Measurements from ENCODE around the gene SLC35F3. TPM values are rescaled to one million over a fixed set of nuclear protein-coding genes. Genes with fewer than 3 reads are reported as not detected.
A peak's percentile ranks its signal among the peaks of the same experiment; 100 is the strongest.

Gene SLC35F3
- total RNA-seq, 1 experiment from 2014 or later, result 0.66 TPM

GRCh38 chr1:234214911-234215892 is 310.7 kb downstream of the SLC35F3 start:
- TF ChIP-seq, protein P1, sequence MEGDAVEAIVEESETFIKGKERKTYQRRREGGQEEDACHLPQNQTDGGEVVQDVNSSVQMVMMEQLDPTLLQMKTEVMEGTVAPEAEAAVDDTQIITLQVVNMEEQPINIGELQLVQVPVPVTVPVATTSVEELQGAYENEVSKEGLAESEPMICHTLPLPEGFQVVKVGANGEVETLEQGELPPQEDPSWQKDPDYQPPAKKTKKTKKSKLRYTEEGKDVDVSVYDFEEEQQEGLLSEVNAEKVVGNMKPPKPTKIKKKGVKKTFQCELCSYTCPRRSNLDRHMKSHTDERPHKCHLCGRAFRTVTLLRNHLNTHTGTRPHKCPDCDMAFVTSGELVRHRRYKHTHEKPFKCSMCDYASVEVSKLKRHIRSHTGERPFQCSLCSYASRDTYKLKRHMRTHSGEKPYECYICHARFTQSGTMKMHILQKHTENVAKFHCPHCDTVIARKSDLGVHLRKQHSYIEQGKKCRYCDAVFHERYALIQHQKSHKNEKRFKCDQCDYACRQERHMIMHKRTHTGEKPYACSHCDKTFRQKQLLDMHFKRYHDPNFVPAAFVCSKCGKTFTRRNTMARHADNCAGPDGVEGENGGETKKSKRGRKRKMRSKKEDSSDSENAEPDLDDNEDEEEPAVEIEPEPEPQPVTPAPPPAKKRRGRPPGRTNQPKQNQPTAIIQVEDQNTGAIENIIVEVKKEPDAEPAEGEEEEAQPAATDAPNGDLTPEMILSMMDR (IDR thresholded peaks at IDR 0.05; ENCODE audit: unreplicated experiment), result no peak
- peak; percentile 53 for DNase-seq
- Mint-ChIP-seq H3K4me3 (ENCODE audit: low read depth, unreplicated experiment) (peak overlapping the region; percentile 71), H3K27me3 (ENCODE audit: unreplicated experiment) (peaks cover 56% of the 10 kb centered on the region), H3K36me3 (ENCODE audit: insufficient read depth, unreplicated experiment) (peaks cover 11% of the 10 kb centered on the region), H3K27ac (ENCODE audit: unreplicated experiment) (no peak overlapping the region), H3K4me1 (ENCODE audit: low read depth, unreplicated experiment) (no peaks in the 10 kb centered on the region), H3K9me3 (ENCODE audit: low read depth, unreplicated experiment) (peaks cover 2% of the 10 kb centered on the region)
- BruUV-seq (replicated peaks), result no TSS peak
- intact Hi-C loops (cut with micrococcal nuclease; ENCODE audit: unreplicated experiment), result no loop called here
- CTCF ChIA-PET, result interaction anchor here (3.7 kb wide), 1 partner anchor 94 kb away, joined by 14 read pairs; no protein-coding TSS in a partner anchor

- no peak overlapping the region for H3K27ac Mint-ChIP-seq (ENCODE audit: unreplicated experiment)
- no peak for DNase-seq
- intact Hi-C loops (cut with micrococcal nuclease; ENCODE audit: unreplicated experiment), result no loop called here
- no peaks in the 10 kb centered on the region for H3K4me1 Mint-ChIP-seq (ENCODE audit: low read depth, unreplicated experiment)
- peaks cover 11% of the 10 kb centered on the region for H3K36me3 Mint-ChIP-seq (ENCODE audit: insufficient read depth, unreplicated experiment)
- TF ChIP-seq, protein P1 (IDR thresholded peaks at IDR 0.05; ENCODE audit: unreplicated experiment), result no peak
- H3K27me3 Mint-ChIP-seq (ENCODE audit: unreplicated experiment), result peaks cover 46% of the 10 kb centered on the region
- no peaks in the 10 kb centered on the region for H3K9me3 Mint-ChIP-seq (ENCODE audit: low read depth, unreplicated experiment)
- BruUV-seq (replicated peaks), result no TSS peak
- no peak overlapping the region for H3K4me3 Mint-ChIP-seq (ENCODE audit: low read depth, unreplicated experiment)
- CTCF ChIA-PET, result interaction anchor here (1.5 kb wide), 1 partner anchor 94 kb away, joined by 3 read pairs; no protein-coding TSS in a partner anchor
Measured at GRCh38 chr1:234216116-234216703, 311.7 kb downstream of the SLC35F3 start.

DNA sequence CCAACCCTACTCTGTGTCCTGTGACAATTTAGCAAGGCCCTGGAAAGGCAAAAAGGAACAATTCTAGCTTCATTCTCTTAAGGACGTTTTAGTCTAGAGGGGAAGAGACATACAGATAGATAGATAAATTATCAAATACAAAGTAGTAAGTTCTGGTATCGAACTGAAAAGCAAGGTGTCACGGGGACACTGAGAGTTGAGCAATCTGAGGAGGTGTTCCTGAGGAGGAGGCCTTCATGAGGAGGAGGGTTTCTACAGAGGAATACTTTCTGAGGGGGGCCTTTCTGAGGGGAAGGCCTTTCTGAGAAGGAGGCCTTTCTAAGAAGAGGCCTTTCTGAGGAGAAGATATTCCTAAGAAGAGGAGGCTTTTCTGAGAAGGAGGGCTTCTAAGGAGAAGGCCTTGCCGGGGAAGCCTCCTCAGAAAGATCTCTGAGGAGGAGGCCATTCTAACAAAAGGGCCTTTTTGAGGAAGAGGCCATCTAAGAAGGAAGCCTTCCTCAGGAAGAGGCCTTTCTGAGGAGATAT is 312.9 kb downstream of the SLC35F3 start:
- Mint-ChIP-seq H3K9me3 (ENCODE audit: low read depth, unreplicated experiment) (no peaks in the 10 kb centered on the region), H3K36me3 (ENCODE audit: insufficient read depth, unreplicated experiment) (peaks cover 11% of the 10 kb centered on the region), H3K4me3 (ENCODE audit: low read depth, unreplicated experiment) (no peak overlapping the region), H3K4me1 (ENCODE audit: low read depth, unreplicated experiment) (no peaks in the 10 kb centered on the region), H3K27me3 (ENCODE audit: unreplicated experiment) (peaks cover 36% of the 10 kb centered on the region), H3K27ac (ENCODE audit: unreplicated experiment) (no peak overlapping the region)
- no TSS peak for BruUV-seq (replicated peaks)
- CTCF ChIA-PET, result interaction anchor here (0.6 to 1.5 kb wide), 2 partner anchors 92 to 604 kb away, joined by 3 read pairs; partner anchors contain the start of gene KCNK1
- TF ChIP-seq, protein P1 (IDR thresholded peaks at IDR 0.05; ENCODE audit: unreplicated experiment), result no peak
- intact Hi-C loops (cut with micrococcal nuclease; ENCODE audit: unreplicated experiment), result no loop called here
- no peak for DNase-seq

DNA sequence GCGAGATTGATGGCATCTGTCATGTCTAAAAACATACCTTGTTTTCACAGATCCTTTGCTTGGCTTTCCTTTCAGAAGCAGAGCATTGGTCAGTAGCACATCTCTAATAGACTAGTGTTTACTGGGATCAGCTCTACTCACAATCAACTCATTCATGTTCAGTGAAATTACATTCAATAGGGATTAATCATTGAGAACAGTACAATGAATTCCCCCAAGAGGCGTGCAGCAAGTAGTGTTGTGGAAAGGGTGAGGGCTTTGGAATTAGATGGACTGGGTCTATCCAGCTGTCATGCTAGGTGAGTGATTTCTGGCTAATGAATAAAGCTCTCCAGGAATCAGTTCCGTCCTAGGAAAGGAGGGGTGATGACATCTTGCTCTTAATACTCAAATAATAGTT is 313.6 kb downstream of the SLC35F3 start:
- DNase-seq, result no peak
- CTCF ChIA-PET, result no interaction called here
- intact Hi-C loops (cut with micrococcal nuclease; ENCODE audit: unreplicated experiment), result no loop called here
- H3K36me3 Mint-ChIP-seq (ENCODE audit: insufficient read depth, unreplicated experiment), result peaks cover 11% of the 10 kb centered on the region
- peaks cover 29% of the 10 kb centered on the region for H3K27me3 Mint-ChIP-seq (ENCODE audit: unreplicated experiment)
- H3K4me1 Mint-ChIP-seq (ENCODE audit: low read depth, unreplicated experiment), result no peaks in the 10 kb centered on the region
- no peak overlapping the region for H3K27ac Mint-ChIP-seq (ENCODE audit: unreplicated experiment)
- TF ChIP-seq, protein P1 (IDR thresholded peaks at IDR 0.05; ENCODE audit: unreplicated experiment), result no peak
- no peak overlapping the region for H3K4me3 Mint-ChIP-seq (ENCODE audit: low read depth, unreplicated experiment)
- no peaks in the 10 kb centered on the region for H3K9me3 Mint-ChIP-seq (ENCODE audit: low read depth, unreplicated experiment)
- no TSS peak for BruUV-seq (replicated peaks)
